Muscle layer of duodenum (tissue), 2 donors: ENCODE data around the gene CHCHD2.

Experiments
- H3K27ac ChIP-seq: one replicate; pipeline ENCODE4 v1.7.0; 2013; ENCODE audit warnings: mild to moderate bottlenecking, low read length
- H3K27me3 ChIP-seq: one replicate; pipeline ENCODE4 v1.7.0; 2013; ENCODE audit warnings: low read depth, mild to moderate bottlenecking, control low read depth, low read length
- H3K36me3 ChIP-seq, 2 donors: one replicate each; pipeline ENCODE4 v1.7.0; 2013; ENCODE audit warnings: low read length in 2 of 2, control low read depth in 1 of 2, mild to moderate bottlenecking in 1 of 2; ENCODE audit not compliant: insufficient read depth in 2 of 2, control insufficient read depth in 1 of 2
- H3K4me1 ChIP-seq, 2 donors: one replicate each; pipeline ENCODE4 v1.7.0; 2013; ENCODE audit warnings: low read length in 2 of 2, mild to moderate bottlenecking in 2 of 2, control low read depth in 1 of 2, moderate library complexity in 1 of 2; ENCODE audit not compliant: insufficient read depth in 2 of 2, control insufficient read depth in 1 of 2
- H3K4me3 ChIP-seq, 2 donors: one replicate each; pipeline ENCODE4 v1.7.0; 2013; ENCODE audit warnings: low read length in 2 of 2, low read depth in 1 of 2, mild to moderate bottlenecking in 1 of 2
- H3K9me3 ChIP-seq, 2 donors: one replicate each; pipeline ENCODE4 v1.7.0; 2013; ENCODE audit warnings: low read length in 2 of 2, control low read depth in 1 of 2, mild to moderate bottlenecking in 1 of 2; ENCODE audit not compliant: control insufficient read depth in 1 of 2
- donor health status: healthy.

CHCHD2 gene

GRCh38 chr7:56053993-56054392 is 52.3 kb downstream of the CHCHD2 start:
- Histone ChIP-seq H3K4me3 (no peak overlapping the region), H3K36me3 (peaks cover 21 to 51% of the 10 kb centered on the region in 2 donors), H3K9me3 (no peaks in the 10 kb centered on the region), H3K4me1 (peaks cover 4 to 17% of the 10 kb centered on the region in 2 donors), H3K27ac (no peak overlapping the region), H3K27me3 (no peaks in the 10 kb centered on the region)

- H3K27ac ChIP-seq = no peak overlapping the region
- peak overlapping the region in 1 of 2 donors; percentile 94 for H3K4me3 ChIP-seq
- no peaks in the 10 kb centered on the region for H3K9me3 ChIP-seq
- peaks cover 20 to 46% of the 10 kb centered on the region in 2 donors for H3K36me3 ChIP-seq
- no peaks in the 10 kb centered on the region for H3K27me3 ChIP-seq
- H3K4me1 ChIP-seq = peaks cover 4 to 22% of the 10 kb centered on the region in 2 donors
Observed at GRCh38 chr7:56053379-56053778, 52.9 kb downstream of the CHCHD2 start.
